NT2/D1 (cell line): ENCODE data around the gene PACS1.

ENCODE experiments used
- YY1 ChIP-seq: IDR thresholded peaks from 2 replicates; pipeline ENCODE4 v1.6.1; 2011; ENCODE audit not compliant: insufficient read length, insufficient read depth
- ZNF274 ChIP-seq: IDR thresholded peaks from 2 replicates; pipeline ENCODE4 v1.6.1; 2011; ENCODE audit warnings: mild to moderate bottlenecking, low read depth, low read length

DNA sequence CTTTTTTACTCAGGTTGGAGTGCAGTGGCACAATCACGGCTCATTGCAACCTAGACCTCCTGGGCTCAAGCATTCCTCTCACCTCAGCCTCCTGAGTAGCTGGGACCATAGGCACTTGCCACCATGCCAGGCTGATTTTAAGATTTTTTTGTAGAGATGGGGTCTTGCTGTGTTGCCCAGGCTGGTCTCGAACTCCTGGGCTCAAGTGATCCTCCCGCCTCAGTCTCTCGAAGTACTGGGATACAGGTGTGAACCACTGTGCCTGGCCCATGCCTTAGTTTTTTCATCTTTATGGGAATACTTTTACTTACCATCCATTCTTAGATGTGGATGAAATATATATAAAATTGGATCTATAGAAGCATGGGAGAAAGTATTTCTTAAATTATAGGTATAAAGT, 5.2 kb downstream of the PACS1 start:
- TF ChIP-seq ZNF274: no peak
- TF ChIP-seq YY1: no peak
